Fibroblast of pulmonary artery (primary cell): ENCODE data around the gene VIPR1.
"Not testable (repeated sequence)": the region's sequence is repeated elsewhere in the genome, so short reads cannot be mapped to it uniquely, and the experiment has no call there.

ENCODE experiments used
- DNase-seq: peaks from one replicate; pipeline ENCODE4 v3.0.0-alpha.2; 2010; ENCODE audit warnings: low read depth
- H3K4me3 ChIP-seq: replicated peaks from 2 replicates; pipeline ENCODE4 v1.5.1; 2011; ENCODE audit warnings: low read depth, mild to moderate bottlenecking, control low read depth, low read length, moderate library complexity
- CTCF ChIP-seq: IDR thresholded peaks from 2 replicates; pipeline ENCODE4 v1.5.1; 2011; ENCODE audit warnings: mild to moderate bottlenecking, control low read depth, low read length, inconsistent platforms; ENCODE audit errors: missing control alignments

Gene VIPR1

GRCh38 chr3:42547401-42547945 is 45.0 kb downstream of the VIPR1 start:
- H3K4me3 ChIP-seq: no peak overlapping the region
- peak; percentile 67 for DNase-seq
- TF ChIP-seq CTCF: peak; percentile 98

DNA sequence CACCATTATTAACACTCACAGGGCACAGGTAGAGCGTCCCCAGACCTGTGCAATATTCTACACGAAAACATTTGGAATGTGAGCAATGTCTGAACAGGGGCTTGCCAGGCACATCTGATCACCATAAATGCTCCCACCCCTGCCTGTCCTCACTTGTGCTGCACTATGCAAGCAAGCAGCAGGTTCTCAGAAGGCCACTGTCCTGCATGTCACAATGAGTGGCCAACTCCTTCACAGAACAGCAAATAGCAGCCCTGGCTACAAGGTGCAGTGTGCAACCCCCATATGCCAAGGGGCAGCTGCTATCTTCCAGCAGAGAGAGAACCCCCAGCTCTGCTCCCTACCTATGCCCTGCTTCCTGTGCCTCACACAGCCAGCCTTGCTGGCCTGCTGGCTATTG is 46.7 kb downstream of the VIPR1 start:
- TF ChIP-seq CTCF: no peak
- no peak for DNase-seq
- H3K4me3 ChIP-seq: no peak overlapping the region

DNA sequence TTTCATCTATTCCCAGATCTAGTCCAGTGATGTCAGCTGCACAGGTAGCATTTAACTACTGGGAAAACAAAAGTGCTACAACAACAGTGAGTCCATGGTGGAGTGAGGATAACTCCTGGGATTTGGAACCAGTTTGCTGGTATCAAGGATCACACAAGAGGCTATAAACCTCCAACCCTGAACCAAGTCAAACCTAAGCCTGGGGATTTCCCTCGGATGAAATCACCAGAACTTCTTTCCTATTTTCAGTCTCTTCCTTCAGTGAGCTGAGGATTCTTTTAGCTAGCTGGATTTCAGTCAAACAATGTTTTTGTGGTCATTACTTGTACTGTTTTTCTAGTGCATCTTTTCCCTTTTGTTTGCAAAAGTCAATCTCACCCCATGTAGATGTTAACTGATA is 47.8 kb downstream of the VIPR1 start:
- H3K4me3 ChIP-seq: no peak overlapping the region
- no peak for DNase-seq
- TF ChIP-seq CTCF: no peak

GRCh38 chr3:42552830-42553229 is 50.4 kb downstream of the VIPR1 start:
- DNase-seq: no peak
- H3K4me3 ChIP-seq: no peak overlapping the region
- TF ChIP-seq CTCF: no peak

DNA sequence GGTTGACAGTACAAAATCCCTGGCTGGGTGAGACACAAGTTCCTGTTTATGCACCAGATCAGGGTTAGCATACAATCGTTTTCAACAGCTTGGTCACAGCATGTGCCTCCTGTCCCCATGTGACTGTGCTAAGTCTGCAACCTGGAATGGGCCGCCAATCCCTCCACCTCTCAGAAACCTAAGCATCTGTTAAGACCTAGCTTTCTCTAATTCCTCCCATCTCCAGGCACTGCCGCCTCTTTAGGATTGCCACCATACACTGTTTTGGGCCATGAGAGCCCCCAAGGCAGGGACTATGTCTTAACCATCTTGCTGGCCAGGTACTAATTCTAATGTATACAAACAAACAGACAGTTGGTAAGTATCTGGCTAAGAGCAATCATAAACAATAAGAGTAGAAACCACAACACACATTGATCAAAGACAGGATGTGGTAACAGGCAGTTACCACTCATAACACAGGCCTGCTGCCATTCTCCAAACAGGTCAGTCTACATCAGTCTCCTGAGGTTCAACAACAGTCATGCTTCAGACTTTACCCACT is 53.7 kb downstream of the VIPR1 start:
- no peak overlapping the region for H3K4me3 ChIP-seq
- no peak for DNase-seq

DNA sequence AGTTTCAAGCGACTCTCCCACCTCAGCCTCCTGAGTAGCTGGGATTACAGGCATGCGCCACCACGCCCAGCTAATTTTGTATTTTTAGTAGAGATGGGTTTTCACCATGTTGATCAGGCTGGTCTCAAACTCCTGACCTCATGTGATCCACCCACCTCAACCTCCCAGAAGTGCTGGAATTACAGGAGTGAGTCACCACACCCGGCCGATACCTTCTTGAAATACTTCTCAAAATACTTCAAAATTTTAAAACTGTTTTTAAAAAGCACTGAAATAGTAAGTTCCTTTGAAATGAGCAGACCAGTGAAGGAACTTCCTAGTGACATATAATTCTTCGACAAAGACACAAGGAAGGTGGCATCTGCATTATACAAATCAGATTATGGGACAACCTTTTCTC is 54.4 kb downstream of the VIPR1 start:
- H3K4me3 ChIP-seq, DNase-seq: not testable (repeated sequence)

More for the DNA sequence above, 53.7 kb downstream of the VIPR1 start:
- no peak for TF ChIP-seq CTCF

GRCh38 chr3:42557854-42558253 is 55.4 kb downstream of the VIPR1 start:
- TF ChIP-seq CTCF: no peak
- no peak for DNase-seq
- no peak overlapping the region for H3K4me3 ChIP-seq
